DMS114 treated with DMSO at 0.1 percent for 48 hours (cell line): Measurements from ENCODE around the gene FAM180B.
"Not testable (repeated sequence)": the region's sequence is repeated elsewhere in the genome, so short reads cannot be mapped to it uniquely, and the experiment has no call there.

Experiments
- DNase-seq: peaks from one replicate; lab custom pipeline; 2025; ENCODE audit not compliant: unreplicated experiment; lab: John Stamatoyannopoulos, UW

FAM180B gene

GRCh38 chr11:47586098-47586855 is at the start of gene FAM180B:
Gene FAM180B (plus strand): TSS chr11:47586678. CDS start chr11:47586769, 91 bp downstream.
- DNase-seq: no peak

- no peak for DNase-seq
Observed at GRCh38 chr11:47536915-47537314, 49.6 kb upstream of the FAM180B start.

GRCh38 chr11:47538741-47539565 is 47.5 kb upstream of the FAM180B start:
- no peak for DNase-seq

- no peak for DNase-seq
Observed at GRCh38 chr11:47539681-47540039, 46.8 kb upstream of the FAM180B start.

GRCh38 chr11:47541070-47541469 is 45.4 kb upstream of the FAM180B start:
- DNase-seq: no peak

GRCh38 chr11:47545298-47545697 is 41.2 kb upstream of the FAM180B start:
- no peak for DNase-seq

- not testable (repeated sequence) for DNase-seq
Observed at GRCh38 chr11:47546274-47546673, 40.2 kb upstream of the FAM180B start.

GRCh38 chr11:47550288-47551047 is 36.0 kb upstream of the FAM180B start:
- DNase-seq: no peak

GRCh38 chr11:47551086-47551485 is 35.4 kb upstream of the FAM180B start:
- DNase-seq: no peak

GRCh38 chr11:47552056-47552565 is 34.4 kb upstream of the FAM180B start:
- DNase-seq: peak; percentile 16

GRCh38 chr11:47552566-47553405 is 33.7 kb upstream of the FAM180B start, which contains the start of gene CELF1:
Gene CELF1 (minus strand): TSS chr11:47553132. CDS start chr11:47499523, 53,609 bp downstream.
- peak; percentile 77 for DNase-seq

- no peak for DNase-seq
Observed at GRCh38 chr11:47553406-47553743, 33.1 kb upstream of the FAM180B start.

- DNase-seq: not testable (repeated sequence)
Observed at GRCh38 chr11:47557004-47557403, 29.5 kb upstream of the FAM180B start.

- no peak for DNase-seq
Observed at GRCh38 chr11:47558695-47559094, 27.8 kb upstream of the FAM180B start.

- no peak for DNase-seq
Observed at GRCh38 chr11:47560426-47560825, 26.1 kb upstream of the FAM180B start.

GRCh38 chr11:47562393-47562792 is 24.1 kb upstream of the FAM180B start:
- DNase-seq: not testable (repeated sequence)

- DNase-seq: not testable (repeated sequence)
Observed at GRCh38 chr11:47564366-47564765, 22.1 kb upstream of the FAM180B start.

- DNase-seq: no peak
Observed at GRCh38 chr11:47564933-47565339, 21.5 kb upstream of the FAM180B start.

GRCh38 chr11:47565340-47566148 is 20.9 kb upstream of the FAM180B start, which contains the start of gene PTPMT1:
Gene PTPMT1 (plus strand): TSS chr11:47565599. CDS start chr11:47565623, 24 bp downstream.
- DNase-seq: peak; percentile 49
